Mucosa of descending colon (tissue), 3 donors: Measurements from ENCODE around the gene NUP98. TPM values are rescaled to one million over a fixed set of nuclear protein-coding genes. Genes with fewer than 3 reads are reported as not detected.
"Not testable (repeated sequence)": the region's sequence is repeated elsewhere in the genome, so short reads cannot be mapped to it uniquely, and the experiment has no call there.

Experiments used
- ATAC-seq: fragments of 200-7000 bp; cut with Tn5 transposase; one replicate; pipeline ENCODE4 v1.9.1; 2020; ENCODE audit warnings: mild to moderate bottlenecking, moderate library complexity
- DNase-seq, 3 donors: peaks; one replicate each; pipeline ENCODE4 v3.0.0-alpha.2; 2020
- H3K36me3 ChIP-seq: fragments of 200-600 bp; one replicate; pipeline ENCODE4 v1.8.0; 2021; ENCODE audit warnings: low read depth, mild to moderate bottlenecking
- H3K4me1 ChIP-seq: fragments of 200-600 bp; one replicate; pipeline ENCODE4 v1.8.0; 2021; ENCODE audit warnings: low read depth, mild to moderate bottlenecking
- H3K4me3 ChIP-seq: fragments of 200-600 bp; one replicate; pipeline ENCODE4 v1.8.0; 2021; ENCODE audit warnings: mild to moderate bottlenecking
- H3K9me3 ChIP-seq: fragments of 200-600 bp; one replicate; pipeline ENCODE4 v1.8.0; 2021; ENCODE audit warnings: mild to moderate bottlenecking
- intact Hi-C, 2 donors: fragments of 100-400 bp; cut with DNase I in 1 of 2; cut with micrococcal nuclease in 1 of 2; formaldehyde crosslinking; loops; one replicate each; pipeline versions ENCODE4 v1.11.0 to v1.11.1; 2022; cut with DNase I, micrococcal nuclease
- total RNA-seq, 3 donors: library from RNA; stranded (reverse); fragmentation: NEBNext Ultra II Directional in 2 of 3; extraction: Animal tissue kit (Norgen Biotek cat#: 25700) in 2 of 3; gene quantifications; one replicate each; pipeline versions ENCODE4 v1.2.1 to v1.2.4, GENCODE V29; 2021 to 2023
- TF ChIP-seq, protein P1 (sequence below): fragments of 200-600 bp; IDR thresholded peaks from one replicate; pipeline ENCODE4 v1.8.0; 2022; ENCODE audit warnings: antibody characterized with exemption, mild to moderate bottlenecking
- donor health status: DM: no; HTN: no; CAD: no; lungs with moderate emphysema.
- donor health status: DM: no; HTN: no; CAD: no.
- donor health status: DM: no; HTN: yes; CAD: no.

Gene NUP98
- total RNA-seq, 3 donors from 2014 or later = 53.7 to 69.7 (median 60.6) TPM

DNA sequence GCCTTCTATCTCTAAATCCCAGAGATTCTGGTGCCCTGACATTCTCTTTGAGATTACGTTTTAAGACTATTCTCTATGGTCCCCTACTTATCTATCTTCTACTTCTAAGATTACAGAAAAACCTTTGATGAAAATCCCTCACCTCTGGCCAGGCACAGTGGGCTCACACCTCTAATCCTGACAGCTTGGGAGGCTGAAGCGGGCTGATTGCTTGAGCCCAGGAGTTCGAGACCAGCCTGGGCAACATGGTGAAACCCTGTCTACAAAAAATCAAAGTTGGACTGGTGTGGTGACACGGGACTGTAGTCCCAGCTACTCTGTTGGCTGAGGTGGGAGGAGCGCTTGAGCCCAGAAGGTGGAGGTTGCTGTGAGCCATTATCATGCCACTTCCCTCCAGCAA lies 14.4 kb downstream of the NUP98 start:
- Histone ChIP-seq H3K4me1 (peaks cover 8% of the 10 kb centered on the region), H3K4me3 (no peak overlapping the region), H3K36me3 (no peaks in the 10 kb centered on the region), H3K9me3 (no peaks in the 10 kb centered on the region)
- DNase-seq = no peak
- ATAC-seq = peak; percentile 22
- intact Hi-C loops = no loop called here
- TF ChIP-seq, protein P1, sequence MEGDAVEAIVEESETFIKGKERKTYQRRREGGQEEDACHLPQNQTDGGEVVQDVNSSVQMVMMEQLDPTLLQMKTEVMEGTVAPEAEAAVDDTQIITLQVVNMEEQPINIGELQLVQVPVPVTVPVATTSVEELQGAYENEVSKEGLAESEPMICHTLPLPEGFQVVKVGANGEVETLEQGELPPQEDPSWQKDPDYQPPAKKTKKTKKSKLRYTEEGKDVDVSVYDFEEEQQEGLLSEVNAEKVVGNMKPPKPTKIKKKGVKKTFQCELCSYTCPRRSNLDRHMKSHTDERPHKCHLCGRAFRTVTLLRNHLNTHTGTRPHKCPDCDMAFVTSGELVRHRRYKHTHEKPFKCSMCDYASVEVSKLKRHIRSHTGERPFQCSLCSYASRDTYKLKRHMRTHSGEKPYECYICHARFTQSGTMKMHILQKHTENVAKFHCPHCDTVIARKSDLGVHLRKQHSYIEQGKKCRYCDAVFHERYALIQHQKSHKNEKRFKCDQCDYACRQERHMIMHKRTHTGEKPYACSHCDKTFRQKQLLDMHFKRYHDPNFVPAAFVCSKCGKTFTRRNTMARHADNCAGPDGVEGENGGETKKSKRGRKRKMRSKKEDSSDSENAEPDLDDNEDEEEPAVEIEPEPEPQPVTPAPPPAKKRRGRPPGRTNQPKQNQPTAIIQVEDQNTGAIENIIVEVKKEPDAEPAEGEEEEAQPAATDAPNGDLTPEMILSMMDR = no peak

- intact Hi-C loops = no loop called here
- H3K36me3 ChIP-seq = peaks cover 5% of the 10 kb centered on the region
- TF ChIP-seq, protein P1 = no peak
- ATAC-seq (no peak), DNase-seq (no peak)
- H3K4me3 ChIP-seq = no peak overlapping the region
- H3K9me3 ChIP-seq = no peaks in the 10 kb centered on the region
- H3K4me1 ChIP-seq = peaks cover 7% of the 10 kb centered on the region
Observed at GRCh38 chr11:3781423-3781822, 15.9 kb downstream of the NUP98 start.

- TF ChIP-seq, protein P1 = no peak
- intact Hi-C loops = no loop called here
- DNase-seq = no peak
- Histone ChIP-seq H3K4me3 (no peak overlapping the region), H3K36me3 (peaks cover 5% of the 10 kb centered on the region), H3K4me1 (no peaks in the 10 kb centered on the region), H3K9me3 (no peaks in the 10 kb centered on the region)
- no peak for ATAC-seq
Observed at GRCh38 chr11:3775736-3776406, 21.5 kb downstream of the NUP98 start.

GRCh38 chr11:3773180-3773579 lies 24.2 kb downstream of the NUP98 start:
- Histone ChIP-seq H3K9me3 (no peaks in the 10 kb centered on the region), H3K36me3 (peaks cover 5% of the 10 kb centered on the region), H3K4me1 (no peaks in the 10 kb centered on the region), H3K4me3 (no peak overlapping the region)
- intact Hi-C loops = no loop called here
- TF ChIP-seq, protein P1 = no peak
- ATAC-seq (no peak), DNase-seq (no peak)

DNA sequence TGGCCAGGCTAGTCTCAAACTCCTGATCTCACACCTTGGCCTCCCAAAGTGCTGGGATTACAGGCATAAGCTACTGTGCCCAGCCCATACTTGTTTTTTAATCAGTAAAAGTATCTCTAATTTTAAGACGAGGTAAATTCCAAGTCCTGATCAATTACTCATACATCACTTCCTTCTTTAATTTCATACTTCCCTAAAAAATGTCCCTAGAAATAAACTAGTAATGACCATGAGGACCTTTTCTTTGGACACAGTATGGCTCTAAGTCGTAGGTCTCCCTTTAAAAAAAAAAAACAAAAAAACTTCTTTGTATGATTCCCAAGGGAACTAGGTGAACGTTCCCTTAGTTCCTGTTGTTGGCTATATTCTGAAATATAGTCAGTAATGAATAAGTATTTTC lies 29.8 kb downstream of the NUP98 start:
- Histone ChIP-seq H3K36me3 (peaks cover 20% of the 10 kb centered on the region), H3K9me3 (no peaks in the 10 kb centered on the region), H3K4me3 (no peak overlapping the region), H3K4me1 (no peaks in the 10 kb centered on the region)
- TF ChIP-seq, protein P1 = no peak
- ATAC-seq (no peak), DNase-seq (no peak)
- intact Hi-C loops = no loop called here

GRCh38 chr11:3766836-3767235 lies 30.5 kb downstream of the NUP98 start:
- intact Hi-C loops, H3K4me3 ChIP-seq, ATAC-seq, H3K9me3 ChIP-seq, H3K4me1 ChIP-seq, DNase-seq: not testable (repeated sequence)
- H3K36me3 ChIP-seq = peaks cover 20% of the 10 kb centered on the region
